ENCODE results near the gene TMEM247. TPM values are rescaled to one million over a fixed set of nuclear protein-coding genes. Genes with fewer than 3 reads are reported as not detected.
"Not testable (repeated sequence)": the region's sequence is repeated elsewhere in the genome, so short reads cannot be mapped to it uniquely, and the experiment has no call there.

TMEM247 gene
- polyA plus RNA-seq, 1 of the 3 experiments (the other 2 are of a cell fraction) = not detected

- H4K20me1 ChIP-seq (ENCODE audit: insufficient read depth); H3K9me2 ChIP-seq; H3K4me3 ChIP-seq (ENCODE audit: low read depth in 2 of 2, low read length in 1 of 2); H3K4me2 ChIP-seq; H3K9me3 ChIP-seq; POLR2A ChIA-PET; H3K9ac ChIP-seq; DNase-seq; H2AFZ ChIP-seq (ENCODE audit: low read depth); H3K27me3 ChIP-seq (ENCODE audit: insufficient read depth); H3K4me1 ChIP-seq (ENCODE audit: control insufficient read depth in 1 of 2, insufficient read depth in 2 of 2, low read depth in 1 of 2, low read length in 1 of 2); H3K36me3 ChIP-seq (replicated peaks in 1 of 2; ENCODE audit: control insufficient read depth in 1 of 2, insufficient read depth in 2 of 2, low read length in 1 of 2); H3K79me2 ChIP-seq (ENCODE audit: insufficient read depth); H3K27ac ChIP-seq (ENCODE audit: low read depth in 2 of 2, low read length in 1 of 2); H3F3A ChIP-seq (replicated peaks; ENCODE audit: insufficient read depth): not testable (repeated sequence)
- 85% methylated on average over 5 of the region's 5 CpGs for WGBS (ENCODE audit: low lambda C conversion rate)
- CTCF ChIA-PET = interaction anchor here (1.4 to 1.8 kb wide), 2 partner anchors 12 to 418 kb away, joined by 4 to 5 read pairs; no protein-coding TSS in a partner anchor
Observed at GRCh38 chr2:46472165-46472564, 7.2 kb upstream of the TMEM247 start.

GRCh38 chr2:46477462-46477861 is 1.9 kb upstream of the TMEM247 start:
- DNase-seq; H3K9me3 ChIP-seq; H4K20me1 ChIP-seq (ENCODE audit: insufficient read depth); H3K27ac ChIP-seq (ENCODE audit: low read depth in 2 of 2, low read length in 1 of 2); H3K36me3 ChIP-seq (replicated peaks in 1 of 2; ENCODE audit: control insufficient read depth in 1 of 2, insufficient read depth in 2 of 2, low read length in 1 of 2); H3K9ac ChIP-seq; H3K27me3 ChIP-seq (ENCODE audit: insufficient read depth); H3K9me2 ChIP-seq; H3K4me1 ChIP-seq (ENCODE audit: control insufficient read depth in 1 of 2, insufficient read depth in 2 of 2, low read depth in 1 of 2, low read length in 1 of 2); H3K79me2 ChIP-seq (ENCODE audit: insufficient read depth); H2AFZ ChIP-seq (ENCODE audit: low read depth); H3K4me3 ChIP-seq (ENCODE audit: low read depth in 2 of 2, low read length in 1 of 2); H3K4me2 ChIP-seq; POLR2A ChIA-PET: not testable (repeated sequence)
- WGBS (ENCODE audit: low lambda C conversion rate) = 44% methylated on average over 8 of the region's 8 CpGs
- CTCF ChIA-PET = interaction anchor here (0.8 to 1.6 kb wide), 2 partner anchors 15 to 173 kb away, joined by 3 read pairs; no protein-coding TSS in a partner anchor
- H3F3A ChIP-seq (replicated peaks; ENCODE audit: insufficient read depth) = peaks cover 15% of the 10 kb centered on the region

GRCh38 chr2:46477925-46478324 is 1.4 kb upstream of the TMEM247 start:
- Histone ChIP-seq H3K9me3 (no peaks in the 10 kb centered on the region), H3F3A (replicated peaks; ENCODE audit: insufficient read depth) (peaks cover 15% of the 10 kb centered on the region), H3K4me2 (no peak overlapping the region), H3K4me1 (ENCODE audit: control insufficient read depth in 1 of 2, insufficient read depth in 2 of 2, low read depth in 1 of 2, low read length in 1 of 2) (peaks cover 0 to 9% of the 10 kb centered on the region in 2 experiments; a peak in 2 of 4 replicates), H3K9ac (no peak overlapping the region), H2AFZ (ENCODE audit: low read depth) (no peak overlapping the region), H3K4me3 (ENCODE audit: low read depth in 2 of 2, low read length in 1 of 2) (no peak overlapping the region), H3K27me3 (ENCODE audit: insufficient read depth) (no peaks in the 10 kb centered on the region), H3K27ac (ENCODE audit: low read depth in 2 of 2, low read length in 1 of 2) (no peak overlapping the region), H3K36me3 (replicated peaks in 1 of 2; ENCODE audit: control insufficient read depth in 1 of 2, insufficient read depth in 2 of 2, low read length in 1 of 2) (no peaks in the 10 kb centered on the region), H3K9me2 (no peaks in the 10 kb centered on the region), H4K20me1 (ENCODE audit: insufficient read depth) (no peaks in the 10 kb centered on the region), H3K79me2 (ENCODE audit: insufficient read depth) (no peaks in the 10 kb centered on the region)
- TF ChIP-seq SIN3A (IDR thresholded peaks at IDR 0.05; ENCODE audit: borderline replicate concordance, low read depth, low read length) = no peak
- TF ChIP-seq CHD2 (IDR thresholded peaks at IDR 0.05; ENCODE audit: low read length, partially characterized antibody) = no peak
- no peak for TF ChIP-seq POLR2AphosphoS5 (IDR thresholded peaks at IDR 0.05; ENCODE audit: low read depth, low read length)
- no peak for TF ChIP-seq SMC3 (IDR thresholded peaks at IDR 0.05; ENCODE audit: low read depth, low read length)
- no peak for TF ChIP-seq GATA2 (CRISPR knock-in tag; IDR thresholded peaks at IDR 0.05)
- no peak for TF ChIP-seq FOXJ3 (CRISPR knock-in tag; IDR thresholded peaks at IDR 0.05)
- no peak for TF ChIP-seq RAD21 (IDR thresholded peaks at IDR 0.05; ENCODE audit: low read length)
- no peak for TF ChIP-seq REST (IDR thresholded peaks at IDR 0.05; ENCODE audit: low read depth, low read length)
- TF ChIP-seq GABPA (IDR thresholded peaks at IDR 0.05; ENCODE audit: low read depth) = no peak
- no peak for TF ChIP-seq FOXM1 (IDR thresholded peaks at IDR 0.05; ENCODE audit: low read depth)
- TF ChIP-seq NRF1 (IDR thresholded peaks at IDR 0.05; ENCODE audit: low read depth, low read length) = no peak
- no peak for TF ChIP-seq RXRA (IDR thresholded peaks at IDR 0.05; ENCODE audit: borderline replicate concordance, low read depth)
- no peak for TF ChIP-seq RFX5 (IDR thresholded peaks at IDR 0.05; ENCODE audit: low read length)
- no peak for TF ChIP-seq EP300 (IDR thresholded peaks at IDR 0.05; ENCODE audit: borderline replicate concordance in 1 of 2, low read depth in 1 of 2, low read length in 1 of 2)
- no peak for TF ChIP-seq PBX3 (IDR thresholded peaks at IDR 0.05)
- no peak for TF ChIP-seq MAX (IDR thresholded peaks at IDR 0.05; ENCODE audit: low read depth)
- 74% methylated on average over 10 of the region's 10 CpGs for WGBS (ENCODE audit: low lambda C conversion rate)
- DNase-seq = no peak
- POLR2A ChIA-PET = no interaction called here
- CTCF ChIA-PET = no interaction called here

All from SK-N-SH (cell line).